Gastroesophageal sphincter (tissue), 4 donors: Measurements from ENCODE around the gene TBX1. TPM values are rescaled to one million over a fixed set of nuclear protein-coding genes. Genes with fewer than 3 reads are reported as not detected.

Source experiments
- ATAC-seq: fragments of 150-250 bp; one replicate; pipeline ENCODE4 v1.9.1; 2016; ENCODE audit warnings: mild to moderate bottlenecking, moderate library complexity
- H3K27ac ChIP-seq, 4 donors: fragments of 200-600 bp; sonication (generic) in 3 of 4; 1 replicate in 3 of 4; 2 replicates in 1 of 4; pipeline ENCODE4 v1.5.1; 2016 to 2019
- H3K27me3 ChIP-seq: fragments of 200-600 bp; sonication (generic); one replicate; pipeline ENCODE4 v1.5.1; 2019
- H3K36me3 ChIP-seq, 2 donors: fragments of 200-600 bp; sonication (generic); one replicate each; pipeline ENCODE4 v1.5.1; 2019; ENCODE audit warnings: control low read depth in 1 of 2
- H3K4me1 ChIP-seq, 3 donors: fragments of 200-600 bp; sonication (generic); 1 replicate in 2 of 3; 2 replicates in 1 of 3; pipeline ENCODE4 v1.5.1; 2016 to 2019; ENCODE audit warnings: control low read depth in 2 of 3
- H3K4me3 ChIP-seq, 2 donors: fragments of 200-600 bp; sonication (generic); one replicate each; pipeline ENCODE4 v1.5.1; 2019; ENCODE audit warnings: mild to moderate bottlenecking in 1 of 2, moderate library complexity in 1 of 2
- H3K9me3 ChIP-seq, 3 donors: fragments of 200-600 bp; sonication (generic); one replicate each; pipeline ENCODE4 v1.5.1; 2017 to 2019; ENCODE audit warnings: control low read depth in 2 of 3
- EP300 ChIP-seq: sonication (generic); formaldehyde crosslinking; IDR thresholded peaks from one replicate; pipeline ENCODE4 v1.6.1; 2017; ENCODE audit warnings: antibody characterized with exemption, mild to moderate bottlenecking
- POLR2A ChIP-seq, 2 donors: fragments of 450-650 bp; IDR thresholded peaks; one replicate each; pipeline ENCODE4 v1.6.1; 2017; ENCODE audit warnings: antibody characterized with exemption in 2 of 2, mild to moderate bottlenecking in 2 of 2, moderate library complexity in 1 of 2
- POLR2AphosphoS5 ChIP-seq: sonication (generic); formaldehyde crosslinking; IDR thresholded peaks from one replicate; pipeline ENCODE4 v1.6.1; 2017; ENCODE audit warnings: antibody characterized with exemption
- WGBS, 2 donors: methylation state at CpG; one replicate each; pipeline ENCODE4 v1.1.5; 2018; ENCODE audit warnings: low coverage in 1 of 2; 5-methylcytosine and 5-hydroxymethylcytosine counted together
- total RNA-seq, 4 donors: library from RNA; depleted of rRNA; stranded (reverse); fragments of >200 nt; gene quantifications; one replicate each; pipeline ENCODE4 v1.1.0, GENCODE V29; 2016
- TF ChIP-seq, protein P1 (sequence below), 4 experiments: fragments of 200-600 bp in 2 of 4; fragments of 450-650 bp in 2 of 4; sonication (generic) in 1 of 4; IDR thresholded peaks; one replicate each; pipeline ENCODE4 v1.5.1; 2017 to 2019; ENCODE audit warnings: antibody characterized with exemption in 4 of 4, mild to moderate bottlenecking in 2 of 4, moderate library complexity in 2 of 4

The TBX1 gene
- total RNA-seq, 4 donors from 2014 or later, result 0.31 to 2.7 (median 1.2) TPM

DNA sequence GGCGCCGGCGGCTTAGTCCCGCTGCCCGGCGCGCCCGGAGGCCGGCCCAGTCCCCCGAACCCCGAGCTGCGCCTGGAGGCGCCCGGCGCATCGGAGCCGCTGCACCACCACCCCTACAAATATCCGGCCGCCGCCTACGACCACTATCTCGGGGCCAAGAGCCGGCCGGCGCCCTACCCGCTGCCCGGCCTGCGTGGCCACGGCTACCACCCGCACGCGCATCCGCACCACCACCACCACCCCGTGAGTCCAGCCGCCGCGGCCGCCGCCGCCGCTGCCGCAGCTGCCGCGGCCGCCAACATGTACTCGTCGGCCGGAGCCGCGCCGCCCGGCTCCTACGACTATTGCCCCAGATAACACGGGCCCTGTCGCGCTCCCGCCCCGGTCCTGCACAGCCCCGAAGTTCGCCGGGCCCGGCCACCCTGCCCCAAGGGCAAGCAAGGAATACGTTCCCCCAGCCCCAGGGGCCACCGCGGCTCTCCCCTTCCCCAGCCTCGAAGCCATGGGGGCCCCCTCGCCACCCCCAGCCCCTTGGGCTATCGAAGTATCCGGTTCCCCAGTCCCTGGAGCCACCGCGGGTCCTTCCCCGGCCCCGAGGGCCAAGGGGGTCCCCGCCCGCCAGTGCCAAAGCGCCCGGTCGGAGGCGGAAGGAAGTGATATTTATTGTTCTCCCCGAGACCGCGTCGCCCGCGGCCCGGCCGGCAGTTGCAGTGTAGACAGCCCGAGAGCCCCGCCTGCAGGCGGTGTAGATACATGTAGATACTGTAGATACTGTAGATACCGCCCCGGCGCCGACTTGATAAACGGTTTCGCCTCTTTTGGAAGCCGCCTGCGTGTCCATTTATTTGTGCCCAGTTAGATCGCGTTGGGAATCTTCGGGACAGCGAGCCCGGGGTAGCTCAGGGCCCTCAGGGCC is 6.2 kb downstream of the TBX1 start:
- no CpG with 5 or more reads among the region's 103 CpGs for WGBS, 2 donors
- H3K9me3 ChIP-seq, result no peaks in the 10 kb centered on the region
- H3K27ac ChIP-seq, result peak overlapping the region in 1 of 4 donors; percentile 55
- ATAC-seq, result no peak
- peak overlapping the region in 1 of 2 donors; percentile 47 for H3K4me3 ChIP-seq
- H3K4me1 ChIP-seq, result peaks cover 0 to 35% (median 5%) of the 10 kb centered on the region in 3 donors
- H3K36me3 ChIP-seq, result no peaks in the 10 kb centered on the region
- peaks cover 100% of the 10 kb centered on the region for H3K27me3 ChIP-seq
- TF ChIP-seq POLR2AphosphoS5 (no peak), POLR2A (IDR thresholded peaks at IDR 0.05) (no peak)
- TF ChIP-seq, protein P1, sequence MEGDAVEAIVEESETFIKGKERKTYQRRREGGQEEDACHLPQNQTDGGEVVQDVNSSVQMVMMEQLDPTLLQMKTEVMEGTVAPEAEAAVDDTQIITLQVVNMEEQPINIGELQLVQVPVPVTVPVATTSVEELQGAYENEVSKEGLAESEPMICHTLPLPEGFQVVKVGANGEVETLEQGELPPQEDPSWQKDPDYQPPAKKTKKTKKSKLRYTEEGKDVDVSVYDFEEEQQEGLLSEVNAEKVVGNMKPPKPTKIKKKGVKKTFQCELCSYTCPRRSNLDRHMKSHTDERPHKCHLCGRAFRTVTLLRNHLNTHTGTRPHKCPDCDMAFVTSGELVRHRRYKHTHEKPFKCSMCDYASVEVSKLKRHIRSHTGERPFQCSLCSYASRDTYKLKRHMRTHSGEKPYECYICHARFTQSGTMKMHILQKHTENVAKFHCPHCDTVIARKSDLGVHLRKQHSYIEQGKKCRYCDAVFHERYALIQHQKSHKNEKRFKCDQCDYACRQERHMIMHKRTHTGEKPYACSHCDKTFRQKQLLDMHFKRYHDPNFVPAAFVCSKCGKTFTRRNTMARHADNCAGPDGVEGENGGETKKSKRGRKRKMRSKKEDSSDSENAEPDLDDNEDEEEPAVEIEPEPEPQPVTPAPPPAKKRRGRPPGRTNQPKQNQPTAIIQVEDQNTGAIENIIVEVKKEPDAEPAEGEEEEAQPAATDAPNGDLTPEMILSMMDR (IDR thresholded peaks at IDR 0.05), result peak in 2 of 4 experiments; percentile 11 to 19

DNA sequence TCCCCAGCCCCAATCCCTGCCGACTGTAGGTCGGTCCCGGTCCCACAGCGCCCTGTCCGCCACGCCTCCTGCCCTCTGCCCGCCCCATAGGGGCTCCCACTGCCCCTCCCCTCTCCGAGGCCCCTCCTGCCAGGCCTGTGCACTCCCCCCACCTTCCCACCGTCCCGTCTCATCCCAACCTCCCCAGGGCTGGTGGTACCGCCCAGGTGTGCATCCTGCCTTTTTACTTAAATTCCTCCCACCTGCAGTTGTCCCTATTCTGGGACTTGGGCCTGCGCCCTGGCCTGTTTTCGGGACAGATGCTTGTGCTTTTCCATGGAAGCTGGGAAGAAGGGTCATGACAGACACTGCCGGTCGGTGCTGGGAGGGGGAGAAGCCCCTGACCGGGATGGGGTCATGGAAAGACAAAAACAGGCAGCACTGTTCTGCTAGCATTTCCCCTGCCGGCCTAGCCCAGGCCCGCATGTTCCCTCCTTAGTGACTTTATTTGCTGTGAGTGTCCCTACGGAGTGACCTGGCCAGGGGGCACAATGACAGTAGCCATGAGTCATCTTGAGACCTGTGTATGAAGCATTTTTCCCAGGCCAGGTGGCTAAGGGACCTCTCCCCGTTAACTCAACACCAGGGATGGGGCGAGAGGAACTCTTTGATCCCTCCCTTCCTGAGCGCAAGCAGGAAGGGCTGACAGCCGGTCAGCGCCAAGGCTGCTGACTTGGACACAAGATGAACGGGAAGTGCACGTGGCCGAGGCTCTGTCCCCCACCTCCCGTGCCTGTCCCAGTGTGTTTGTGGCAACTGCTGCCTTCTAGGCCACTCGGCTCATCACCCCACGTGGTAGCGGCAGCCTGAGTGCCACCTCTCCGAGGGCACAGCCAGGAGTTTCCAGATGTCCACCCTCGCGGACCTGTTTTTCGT is 7.1 kb downstream of the TBX1 start:
- Histone ChIP-seq H3K4me1 (peaks cover 0 to 35% (median 5%) of the 10 kb centered on the region in 3 donors), H3K27ac (peak overlapping the region in 1 of 4 donors; percentile 55), H3K36me3 (no peaks in the 10 kb centered on the region), H3K9me3 (no peaks in the 10 kb centered on the region), H3K4me3 (peak overlapping the region in 1 of 2 donors; percentile 47), H3K27me3 (peaks cover 100% of the 10 kb centered on the region)
- TF ChIP-seq, protein P1 (IDR thresholded peaks at IDR 0.05), result peak in 1 of 4 experiments; percentile 13
- TF ChIP-seq POLR2A (IDR thresholded peaks at IDR 0.05), result no peak
- 0 to 15% methylated on average over 4 of the region's 35 CpGs for WGBS, 2 donors
- peak; percentile 44 for ATAC-seq

DNA sequence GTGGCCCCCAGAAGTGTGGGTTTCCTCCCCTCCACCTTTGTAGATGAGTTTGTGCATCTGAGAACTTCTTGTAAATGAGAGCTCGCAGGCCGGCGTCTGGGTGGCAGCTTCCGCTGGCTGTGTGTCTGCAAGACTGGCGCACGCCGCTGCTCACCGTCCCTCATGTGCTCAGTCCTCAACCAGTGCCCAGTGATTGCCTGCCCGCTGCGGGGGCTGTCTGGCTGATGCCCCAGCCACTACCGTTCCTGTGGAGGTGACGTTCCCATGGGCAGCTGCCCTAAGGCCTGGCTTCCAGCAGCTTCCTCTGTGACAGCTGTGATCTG is 8.8 kb downstream of the TBX1 start:
- Histone ChIP-seq H3K4me1 (peaks cover 0 to 35% (median 5%) of the 10 kb centered on the region in 3 donors), H3K4me3 (no peak overlapping the region), H3K36me3 (no peaks in the 10 kb centered on the region), H3K9me3 (no peaks in the 10 kb centered on the region), H3K27me3 (peaks cover 100% of the 10 kb centered on the region), H3K27ac (no peak overlapping the region)
- no peak for TF ChIP-seq POLR2A (IDR thresholded peaks at IDR 0.05)
- TF ChIP-seq, protein P1 (IDR thresholded peaks at IDR 0.05), result no peak
- no peak for TF ChIP-seq POLR2AphosphoS5
- TF ChIP-seq EP300, result no peak
- no CpG with 5 or more reads among the region's 12 CpGs for WGBS, 2 donors
- no peak for ATAC-seq

DNA sequence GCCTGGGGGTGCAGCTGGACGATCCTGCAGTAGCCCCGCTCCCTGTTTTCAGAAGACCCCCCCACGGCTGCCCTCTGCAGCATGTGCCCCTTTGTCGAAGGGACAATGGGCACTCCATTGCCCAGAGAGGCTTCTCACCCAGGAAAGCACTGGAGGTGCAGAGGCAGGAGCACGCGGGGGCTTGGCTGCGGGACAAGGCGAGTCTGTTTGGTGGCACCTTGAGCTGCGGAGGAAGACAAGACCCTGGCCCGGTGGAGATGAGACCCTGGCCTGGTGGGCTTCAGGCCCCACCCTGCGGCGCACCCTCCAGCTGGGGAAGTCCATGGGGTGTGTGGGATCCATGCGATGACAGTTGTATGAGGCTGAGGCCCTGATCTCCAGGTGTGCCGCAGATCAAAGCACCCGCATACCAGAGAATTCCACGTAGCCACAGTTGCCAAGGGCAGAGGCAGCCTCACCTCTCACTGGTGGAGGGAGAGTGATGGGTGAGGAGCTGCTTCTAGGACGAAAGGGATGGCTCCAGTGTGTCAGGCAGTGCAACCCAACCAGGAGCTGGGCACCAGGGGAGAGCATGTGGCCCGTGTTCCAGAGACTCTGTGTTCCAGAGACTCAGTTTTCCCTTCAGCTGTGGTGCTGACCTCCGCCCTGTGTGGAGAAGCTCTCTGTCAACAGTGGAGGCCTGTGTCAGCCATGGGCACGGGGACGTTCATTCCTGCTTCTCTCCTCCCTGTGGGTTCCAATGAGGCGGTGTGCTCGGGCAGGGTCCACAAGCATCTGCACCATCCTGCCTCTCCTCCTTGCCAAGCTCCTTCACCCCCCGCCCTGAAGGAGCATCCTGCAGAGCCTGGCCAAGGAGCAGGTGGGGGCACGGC is 10.0 kb downstream of the TBX1 start:
- TF ChIP-seq EP300, result no peak
- TF ChIP-seq, protein P1 (IDR thresholded peaks at IDR 0.05), result no peak
- TF ChIP-seq POLR2A (IDR thresholded peaks at IDR 0.05), result no peak
- H3K27me3 ChIP-seq, result peaks cover 100% of the 10 kb centered on the region
- H3K36me3 ChIP-seq, result no peaks in the 10 kb centered on the region
- H3K9me3 ChIP-seq, result no peaks in the 10 kb centered on the region
- H3K4me1 ChIP-seq, result peaks cover 0 to 30% (median 5%) of the 10 kb centered on the region in 3 donors
- no peak overlapping the region for H3K4me3 ChIP-seq
- 67% methylated on average over 2 of the region's 25 CpGs; no CpG with 5 or more reads in 1 of the 2 donors for WGBS, 2 donors
- H3K27ac ChIP-seq, result no peak overlapping the region
- ATAC-seq, result no peak
